ENCODE measurements around the gene SPTBN4. TPM values are rescaled to one million over a fixed set of nuclear protein-coding genes. Genes with fewer than 3 reads are reported as not detected.

Gene SPTBN4
- total and polyA plus RNA-seq, 4 donors, result 0.58 to 0.80 (median 0.72) TPM

DNA sequence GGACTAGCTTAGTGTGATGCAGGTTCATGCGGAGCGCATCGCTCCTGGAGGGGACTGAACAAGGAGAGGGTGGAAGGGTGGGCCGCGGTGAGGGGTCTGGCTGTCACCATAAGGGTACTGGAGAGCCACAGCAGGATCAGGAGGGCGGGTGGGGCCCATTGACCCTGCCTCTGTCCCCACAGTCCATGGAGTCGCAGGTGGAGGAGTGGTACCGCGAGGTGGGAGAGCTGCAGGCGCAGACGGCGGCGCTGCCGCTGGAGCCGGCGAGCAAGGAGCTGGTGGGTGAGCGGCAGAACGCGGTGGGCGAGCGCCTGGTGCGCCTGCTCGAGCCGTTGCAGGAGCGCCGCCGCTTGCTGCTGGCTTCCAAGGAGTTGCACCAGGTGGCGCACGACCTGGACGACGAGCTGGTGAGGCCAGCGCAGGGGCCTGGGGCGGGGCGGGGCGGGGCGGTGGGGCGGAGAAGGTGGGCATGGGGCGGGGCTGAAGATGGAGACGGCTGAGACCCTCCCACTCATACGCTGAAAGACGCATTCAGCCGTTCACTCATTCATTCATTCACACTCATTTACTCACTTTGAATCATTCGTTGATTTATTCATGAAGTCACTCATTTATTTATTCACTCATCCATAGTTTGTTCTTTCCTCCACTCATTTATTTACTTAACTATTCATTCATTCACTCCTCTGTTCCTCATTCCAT lies 82.4 kb downstream of the SPTBN4 start:
- no peaks in the 10 kb centered on the region for H3K36me3 ChIP-seq (ENCODE audit: control insufficient read depth in 4 of 4, insufficient read depth in 4 of 4, low read length in 4 of 4)
- H3K4me1 ChIP-seq (ENCODE audit: control insufficient read depth in 5 of 5, insufficient read depth in 5 of 5, low read length in 5 of 5), result peaks cover 0 to 2% (median 0%) of the 10 kb centered on the region in 5 donors
- ATAC-seq (ENCODE audit: insufficient read depth, low FRiP score) (no peak), DNase-seq (peak; percentile 41 to 74 (median 58))
- 4 to 5% methylated on average over 38 to 43 of the region's 43 CpGs for WGBS, 2 donors
- H3K9me3 ChIP-seq (ENCODE audit: control insufficient read depth in 4 of 4, insufficient read depth in 3 of 4, low read length in 3 of 4), result peaks cover 0 to 3% (median 0%) of the 10 kb centered on the region in 4 donors
- no peak overlapping the region for H3K4me3 ChIP-seq
- TF ChIP-seq, protein P1, sequence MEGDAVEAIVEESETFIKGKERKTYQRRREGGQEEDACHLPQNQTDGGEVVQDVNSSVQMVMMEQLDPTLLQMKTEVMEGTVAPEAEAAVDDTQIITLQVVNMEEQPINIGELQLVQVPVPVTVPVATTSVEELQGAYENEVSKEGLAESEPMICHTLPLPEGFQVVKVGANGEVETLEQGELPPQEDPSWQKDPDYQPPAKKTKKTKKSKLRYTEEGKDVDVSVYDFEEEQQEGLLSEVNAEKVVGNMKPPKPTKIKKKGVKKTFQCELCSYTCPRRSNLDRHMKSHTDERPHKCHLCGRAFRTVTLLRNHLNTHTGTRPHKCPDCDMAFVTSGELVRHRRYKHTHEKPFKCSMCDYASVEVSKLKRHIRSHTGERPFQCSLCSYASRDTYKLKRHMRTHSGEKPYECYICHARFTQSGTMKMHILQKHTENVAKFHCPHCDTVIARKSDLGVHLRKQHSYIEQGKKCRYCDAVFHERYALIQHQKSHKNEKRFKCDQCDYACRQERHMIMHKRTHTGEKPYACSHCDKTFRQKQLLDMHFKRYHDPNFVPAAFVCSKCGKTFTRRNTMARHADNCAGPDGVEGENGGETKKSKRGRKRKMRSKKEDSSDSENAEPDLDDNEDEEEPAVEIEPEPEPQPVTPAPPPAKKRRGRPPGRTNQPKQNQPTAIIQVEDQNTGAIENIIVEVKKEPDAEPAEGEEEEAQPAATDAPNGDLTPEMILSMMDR (IDR thresholded peaks at IDR 0.05; ENCODE audit: control extremely low read depth, extremely low read depth), result peak; percentile 14
- no peak overlapping the region for H3K9ac ChIP-seq (ENCODE audit: insufficient read depth in 1 of 2, low read length in 2 of 2)
- peaks cover 5 to 21% (median 14%) of the 10 kb centered on the region in 3 donors for H3K27me3 ChIP-seq (ENCODE audit: control insufficient read depth in 3 of 3, insufficient read depth in 3 of 3, low read length in 2 of 3)
- H3K27ac ChIP-seq (ENCODE audit: low read depth in 1 of 2, low read length in 1 of 2), result no peak overlapping the region

DNA sequence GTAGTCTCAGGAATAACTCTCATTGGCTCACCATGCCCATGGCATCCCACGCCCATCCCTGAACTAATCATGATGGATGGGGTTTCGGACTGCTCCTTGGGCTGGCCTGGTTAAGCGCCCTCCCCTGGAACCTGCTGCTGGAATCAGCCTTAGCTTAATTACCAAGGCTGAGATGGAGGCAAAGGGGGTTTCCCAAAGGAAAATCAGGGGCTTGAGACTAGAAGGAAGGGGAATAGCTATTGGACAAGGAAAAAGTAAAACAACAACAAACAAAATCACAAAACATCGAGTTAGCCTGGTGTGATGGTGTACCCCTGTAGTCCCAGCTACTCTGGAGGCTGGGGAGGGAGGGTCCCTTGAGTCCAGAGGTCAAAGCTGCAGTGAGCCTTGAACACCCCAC lies 84.2 kb downstream of the SPTBN4 start:
- ATAC-seq (ENCODE audit: insufficient read depth, low FRiP score) (no peak), DNase-seq (no peak)
- H3K27ac ChIP-seq (ENCODE audit: low read depth in 1 of 2, low read length in 1 of 2), result no peak overlapping the region
- peaks cover 0 to 2% (median 0%) of the 10 kb centered on the region in 5 donors for H3K4me1 ChIP-seq (ENCODE audit: control insufficient read depth in 5 of 5, insufficient read depth in 5 of 5, low read length in 5 of 5)
- H3K36me3 ChIP-seq (ENCODE audit: control insufficient read depth in 4 of 4, insufficient read depth in 4 of 4, low read length in 4 of 4), result no peaks in the 10 kb centered on the region
- H3K9me3 ChIP-seq (ENCODE audit: control insufficient read depth in 4 of 4, insufficient read depth in 3 of 4, low read length in 3 of 4), result peaks cover 0 to 3% (median 0%) of the 10 kb centered on the region in 4 donors
- H3K27me3 ChIP-seq (ENCODE audit: control insufficient read depth in 3 of 3, insufficient read depth in 3 of 3, low read length in 2 of 3), result peaks cover 11 to 34% (median 23%) of the 10 kb centered on the region in 3 donors
- H3K4me3 ChIP-seq, result no peak overlapping the region
- TF ChIP-seq, protein P1 (IDR thresholded peaks at IDR 0.05; ENCODE audit: control extremely low read depth, extremely low read depth), result no peak
- no peak overlapping the region for H3K9ac ChIP-seq (ENCODE audit: insufficient read depth in 1 of 2, low read length in 2 of 2)
- 80 to 88% methylated on average over 4 of the region's 4 CpGs for WGBS, 2 donors

DNA sequence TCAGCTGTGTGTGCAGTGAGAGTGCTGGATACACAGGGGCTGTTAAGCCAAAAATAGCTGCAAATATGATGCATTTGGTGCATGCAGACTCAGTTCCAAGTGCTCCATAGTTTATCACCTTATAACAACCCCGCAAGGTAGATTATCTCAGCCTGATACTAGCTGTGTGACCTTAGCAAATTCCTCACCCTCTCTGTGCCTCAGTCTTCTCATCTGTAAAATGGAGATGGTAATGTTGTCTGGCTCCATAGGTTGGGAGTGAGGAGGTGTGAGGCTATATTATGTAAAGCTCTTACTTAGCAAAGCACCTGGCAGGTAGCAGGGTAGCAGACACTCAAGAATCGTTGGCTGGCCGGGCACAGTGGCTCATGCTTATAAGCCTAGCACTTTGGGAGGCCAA lies 86.0 kb downstream of the SPTBN4 start:
- Histone ChIP-seq H3K4me3 (no peak overlapping the region), H3K27me3 (ENCODE audit: control insufficient read depth in 3 of 3, insufficient read depth in 3 of 3, low read length in 2 of 3) (peaks cover 12 to 33% (median 23%) of the 10 kb centered on the region in 3 donors), H3K36me3 (ENCODE audit: control insufficient read depth in 4 of 4, insufficient read depth in 4 of 4, low read length in 4 of 4) (no peaks in the 10 kb centered on the region), H3K4me1 (ENCODE audit: control insufficient read depth in 5 of 5, insufficient read depth in 5 of 5, low read length in 5 of 5) (peaks cover 0 to 2% (median 0%) of the 10 kb centered on the region in 5 donors), H3K9ac (ENCODE audit: insufficient read depth in 1 of 2, low read length in 2 of 2) (no peak overlapping the region), H3K9me3 (ENCODE audit: control insufficient read depth in 4 of 4, insufficient read depth in 3 of 4, low read length in 3 of 4) (no peaks in the 10 kb centered on the region), H3K27ac (ENCODE audit: low read depth in 1 of 2, low read length in 1 of 2) (no peak overlapping the region)
- WGBS, 2 donors, result 90 to 92% methylated on average over 3 of the region's 3 CpGs
- DNase-seq, result no peak
- ATAC-seq (ENCODE audit: insufficient read depth, low FRiP score), result no peak
- TF ChIP-seq, protein P1 (IDR thresholded peaks at IDR 0.05; ENCODE audit: control extremely low read depth, extremely low read depth), result no peak
